ENCODE results near the gene MTHFD1L. TPM values are rescaled to one million over a fixed set of nuclear protein-coding genes. Genes with fewer than 3 reads are reported as not detected.

MTHFD1L gene
- total RNA-seq, 1 donor from 2014 or later = 32.5 TPM

- Mint-ChIP-seq H3K36me3 (peaks cover 7% of the 10 kb centered on the region), H3K27me3 (ENCODE audit: insufficient read depth, low read depth) (no peaks in the 10 kb centered on the region), H3K4me1 (peaks cover 2% of the 10 kb centered on the region), H3K27ac (no peak overlapping the region), H3K9me3 (no peaks in the 10 kb centered on the region), H3K4me3 (no peak overlapping the region)
- no peak for TF ChIP-seq EZH2 (IDR thresholded peaks at IDR 0.05)
- TF ChIP-seq CTCF (IDR thresholded peaks at IDR 0.05) = no peak
- TF ChIP-seq EZH2phosphoT487 (IDR thresholded peaks at IDR 0.05) = no peak
- H3K4me1 ChIP-seq = no peaks in the 10 kb centered on the region
- DNase-seq (ENCODE audit: low spot score) = no peak
- no peaks in the 10 kb centered on the region for H3K79me2 ChIP-seq (ENCODE audit: low read depth)
- no peaks in the 10 kb centered on the region for H4K20me1 ChIP-seq (ENCODE audit: low read depth)
- no peak overlapping the region for H3K27ac ChIP-seq
- no peaks in the 10 kb centered on the region for H3K9me3 ChIP-seq (ENCODE audit: low read depth)
- H3K36me3 ChIP-seq = no peaks in the 10 kb centered on the region
- no peaks in the 10 kb centered on the region for H3K27me3 ChIP-seq
- no peak overlapping the region for H3K4me2 ChIP-seq
- no peaks in the 10 kb centered on the region for H3F3A ChIP-seq (ENCODE audit: low read depth)
- no peak overlapping the region for H3K9ac ChIP-seq
- H2AFZ ChIP-seq (replicated peaks) = no peak overlapping the region
- H3K4me3 ChIP-seq = no peak overlapping the region
Measured at GRCh38 chr6:150979826-150980350, 114.4 kb downstream of the MTHFD1L start.

GRCh38 chr6:150981095-150981494 is 115.6 kb downstream of the MTHFD1L start:
- Histone ChIP-seq H3K4me2 (no peak overlapping the region), H3K9ac (no peak overlapping the region), H3F3A (ENCODE audit: low read depth) (no peaks in the 10 kb centered on the region), H3K27ac (no peak overlapping the region), H3K79me2 (ENCODE audit: low read depth) (no peaks in the 10 kb centered on the region), H4K20me1 (ENCODE audit: low read depth) (no peaks in the 10 kb centered on the region), H2AFZ (replicated peaks) (no peak overlapping the region), H3K4me1 (no peaks in the 10 kb centered on the region), H3K9me3 (ENCODE audit: low read depth) (no peaks in the 10 kb centered on the region), H3K4me3 (no peak overlapping the region), H3K36me3 (no peaks in the 10 kb centered on the region), H3K27me3 (no peaks in the 10 kb centered on the region)
- H3K4me3 Mint-ChIP-seq = no peak overlapping the region
- H3K4me1 Mint-ChIP-seq = peaks cover 11% of the 10 kb centered on the region
- no peaks in the 10 kb centered on the region for H3K9me3 Mint-ChIP-seq
- no peak overlapping the region for H3K27ac Mint-ChIP-seq
- H3K36me3 Mint-ChIP-seq = peaks cover 2% of the 10 kb centered on the region
- no peaks in the 10 kb centered on the region for H3K27me3 Mint-ChIP-seq (ENCODE audit: insufficient read depth, low read depth)
- DNase-seq (ENCODE audit: low spot score) = no peak
- TF ChIP-seq EZH2phosphoT487 (IDR thresholded peaks at IDR 0.05) (no peak), CTCF (IDR thresholded peaks at IDR 0.05) (no peak), EZH2 (IDR thresholded peaks at IDR 0.05) (no peak)

- TF ChIP-seq EZH2 (IDR thresholded peaks at IDR 0.05) = no peak
- no peak for TF ChIP-seq EZH2phosphoT487 (IDR thresholded peaks at IDR 0.05)
- no peak for TF ChIP-seq CTCF (IDR thresholded peaks at IDR 0.05)
- H3K27ac ChIP-seq = no peak overlapping the region
- no peaks in the 10 kb centered on the region for H3K9me3 ChIP-seq (ENCODE audit: low read depth)
- no peaks in the 10 kb centered on the region for H3K79me2 ChIP-seq (ENCODE audit: low read depth)
- Mint-ChIP-seq H3K4me1 (peaks cover 11% of the 10 kb centered on the region), H3K27me3 (ENCODE audit: insufficient read depth, low read depth) (no peaks in the 10 kb centered on the region), H3K36me3 (peaks cover 2% of the 10 kb centered on the region), H3K4me3 (no peak overlapping the region), H3K27ac (no peak overlapping the region), H3K9me3 (no peaks in the 10 kb centered on the region)
- no peaks in the 10 kb centered on the region for H3F3A ChIP-seq (ENCODE audit: low read depth)
- H3K27me3 ChIP-seq = no peaks in the 10 kb centered on the region
- H4K20me1 ChIP-seq (ENCODE audit: low read depth) = no peaks in the 10 kb centered on the region
- DNase-seq (ENCODE audit: low spot score) = no peak
- H3K36me3 ChIP-seq = no peaks in the 10 kb centered on the region
- no peak overlapping the region for H3K9ac ChIP-seq
- no peak overlapping the region for H2AFZ ChIP-seq (replicated peaks)
- H3K4me2 ChIP-seq = no peak overlapping the region
- no peak overlapping the region for H3K4me3 ChIP-seq
- H3K4me1 ChIP-seq = no peaks in the 10 kb centered on the region
Measured at GRCh38 chr6:150981669-150982068, 116.2 kb downstream of the MTHFD1L start.
